ENCODE measurements around the gene RSPO1. TPM values are rescaled to one million over a fixed set of nuclear protein-coding genes. Genes with fewer than 3 reads are reported as not detected.

The RSPO1 gene
- total RNA-seq, 1 experiment from 2014 or later = 0.18 TPM

- no peak for TF ChIP-seq CTCF (IDR thresholded peaks at IDR 0.05)
- no peak for TF ChIP-seq REST (IDR thresholded peaks at IDR 0.05; ENCODE audit: insufficient read depth in 1 of 2, low read depth in 2 of 2, low read length in 1 of 2)
- TF ChIP-seq TCF7L2 (IDR thresholded peaks at IDR 0.05; ENCODE audit: low read depth, low read length) = no peak
- no peak for TF ChIP-seq POLR2AphosphoS5 (IDR thresholded peaks at IDR 0.05; ENCODE audit: low read depth, low read length)
- no peak for TF ChIP-seq SIN3A (IDR thresholded peaks at IDR 0.05; ENCODE audit: borderline replicate concordance, insufficient read depth, low read depth, low read length)
- Histone ChIP-seq H3K27ac (ENCODE audit: low read length) (no peak overlapping the region), H3K4me1 (ENCODE audit: control insufficient read depth, insufficient read depth, low read length) (no peaks in the 10 kb centered on the region), H3K36me3 (ENCODE audit: control insufficient read depth, insufficient read depth, low read length) (peaks cover 9% of the 10 kb centered on the region), H3K4me3 (ENCODE audit: low read depth in 2 of 2, low read length in 2 of 2) (no peak overlapping the region), H3K27me3 (ENCODE audit: control insufficient read depth, insufficient read depth, low read length) (no peaks in the 10 kb centered on the region), H3K9me3 (ENCODE audit: control insufficient read depth, insufficient read depth, low read depth, low read length) (no peaks in the 10 kb centered on the region)
- CTCF ChIA-PET = no interaction called here
- POLR2A ChIA-PET = no interaction called here
- ATAC-seq = no peak
- intact Hi-C loops (cut with micrococcal nuclease; ENCODE audit: unreplicated experiment) = no loop called here
- DNase-seq (ENCODE audit: low read depth, low spot score) = no peak
- no TSS peak for BruUV-seq (replicated peaks)
- in situ Hi-C loops (cut with HindIII; ENCODE audit: low pct_unique_long_range_greater_than_20kb, low sequenced_read_pairs) = no loop called here
These were observed 43.1 kb upstream of the RSPO1 start for GRCh38 chr1:37677808-37678207.

GRCh38 chr1:37677143-37677439, 42.4 kb upstream of the RSPO1 start:
- intact Hi-C loops (cut with micrococcal nuclease; ENCODE audit: unreplicated experiment) (no loop called here), in situ Hi-C loops (cut with HindIII; ENCODE audit: low pct_unique_long_range_greater_than_20kb, low sequenced_read_pairs) (no loop called here)
- Histone ChIP-seq H3K27ac (ENCODE audit: low read length) (no peak overlapping the region), H3K36me3 (ENCODE audit: control insufficient read depth, insufficient read depth, low read length) (peaks cover 8% of the 10 kb centered on the region), H3K4me1 (ENCODE audit: control insufficient read depth, insufficient read depth, low read length) (no peaks in the 10 kb centered on the region), H3K27me3 (ENCODE audit: control insufficient read depth, insufficient read depth, low read length) (peaks cover 2% of the 10 kb centered on the region; the same call in 1 of the 2 replicates), H3K9me3 (ENCODE audit: control insufficient read depth, insufficient read depth, low read depth, low read length) (no peaks in the 10 kb centered on the region), H3K4me3 (ENCODE audit: low read depth in 2 of 2, low read length in 2 of 2) (no peak overlapping the region)
- no peak for TF ChIP-seq TCF7L2 (IDR thresholded peaks at IDR 0.05; ENCODE audit: low read depth, low read length)
- no peak for TF ChIP-seq REST (IDR thresholded peaks at IDR 0.05; ENCODE audit: insufficient read depth in 1 of 2, low read depth in 2 of 2, low read length in 1 of 2)
- ChIA-PET CTCF (no interaction called here), POLR2A (interaction anchor here (0.6 kb wide), 1 partner anchor 1312 kb away, joined by 3 read pairs; no protein-coding TSS in a partner anchor)
- DNase-seq (ENCODE audit: low read depth, low spot score) = no peak
- BruUV-seq (replicated peaks) = no TSS peak
- ATAC-seq = no peak

Measured in Panc1 (cell line).